Occipital lobe (tissue), 2 donors: ENCODE results near the gene FCHO1. TPM values are rescaled to one million over a fixed set of nuclear protein-coding genes. Genes with fewer than 3 reads are reported as not detected.

Experiments
- DNase-seq: peaks from one replicate; lab custom pipeline; 2025; lab: John Stamatoyannopoulos, UW
- total RNA-seq: library from RNA; depleted of rRNA; stranded (reverse); fragments of >200 nt; gene quantifications from one replicate; pipeline ENCODE4 v1.2.3, GENCODE V29; 2014

The FCHO1 gene
- total RNA-seq, 1 donor from 2014 or later: 24.6 TPM

- DNase-seq: no peak
Observed at GRCh38 chr19:17733127-17733526, 18.1 kb upstream of the FCHO1 start.

- no peak for DNase-seq
Observed at GRCh38 chr19:17734146-17734545, 17.1 kb upstream of the FCHO1 start.

- DNase-seq: no peak
Observed at GRCh38 chr19:17735410-17735809, 15.9 kb upstream of the FCHO1 start.

GRCh38 chr19:17737690-17738153 is 13.6 kb upstream of the FCHO1 start:
- DNase-seq: no peak

- no peak for DNase-seq
Observed at GRCh38 chr19:17739121-17739875, 12.0 kb upstream of the FCHO1 start.

- DNase-seq: no peak
Observed at GRCh38 chr19:17741456-17741855, 9.8 kb upstream of the FCHO1 start.

DNA sequence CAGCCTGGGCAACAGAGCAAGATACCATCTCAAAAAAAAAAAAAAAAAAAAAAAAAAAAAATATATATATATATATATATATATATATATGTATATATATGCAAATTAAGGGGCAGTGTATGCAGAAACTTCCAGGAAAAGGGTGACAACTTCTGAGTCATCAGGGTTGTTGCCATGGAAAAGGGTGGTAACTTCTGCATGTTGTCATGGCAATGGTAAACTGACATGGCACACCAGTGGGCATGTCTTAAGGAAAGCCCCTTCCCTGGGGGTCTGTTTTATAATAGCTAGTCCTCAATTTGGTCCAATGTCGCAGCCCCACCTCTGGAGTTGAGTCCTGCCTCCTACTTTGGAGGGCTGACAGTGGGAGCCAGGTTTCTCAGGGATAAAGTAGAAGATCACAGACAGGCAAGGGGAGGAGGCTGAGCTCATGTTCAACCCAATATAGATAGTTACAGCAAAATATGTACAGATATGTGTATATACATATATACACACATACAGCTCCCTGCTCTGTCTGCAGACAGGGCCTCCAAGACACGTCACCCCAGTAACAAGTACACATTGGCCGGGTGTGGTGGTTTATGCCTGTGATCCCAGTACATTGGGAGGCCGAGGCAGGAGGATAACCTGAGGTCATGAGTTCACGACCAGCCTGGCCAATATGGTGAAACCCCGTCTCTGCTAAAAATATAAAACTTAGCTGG is 7.2 kb upstream of the FCHO1 start:
- no peak for DNase-seq

- DNase-seq: peak; percentile 92
Observed at GRCh38 chr19:17747205-17748098, 3.8 kb upstream of the FCHO1 start.

DNA sequence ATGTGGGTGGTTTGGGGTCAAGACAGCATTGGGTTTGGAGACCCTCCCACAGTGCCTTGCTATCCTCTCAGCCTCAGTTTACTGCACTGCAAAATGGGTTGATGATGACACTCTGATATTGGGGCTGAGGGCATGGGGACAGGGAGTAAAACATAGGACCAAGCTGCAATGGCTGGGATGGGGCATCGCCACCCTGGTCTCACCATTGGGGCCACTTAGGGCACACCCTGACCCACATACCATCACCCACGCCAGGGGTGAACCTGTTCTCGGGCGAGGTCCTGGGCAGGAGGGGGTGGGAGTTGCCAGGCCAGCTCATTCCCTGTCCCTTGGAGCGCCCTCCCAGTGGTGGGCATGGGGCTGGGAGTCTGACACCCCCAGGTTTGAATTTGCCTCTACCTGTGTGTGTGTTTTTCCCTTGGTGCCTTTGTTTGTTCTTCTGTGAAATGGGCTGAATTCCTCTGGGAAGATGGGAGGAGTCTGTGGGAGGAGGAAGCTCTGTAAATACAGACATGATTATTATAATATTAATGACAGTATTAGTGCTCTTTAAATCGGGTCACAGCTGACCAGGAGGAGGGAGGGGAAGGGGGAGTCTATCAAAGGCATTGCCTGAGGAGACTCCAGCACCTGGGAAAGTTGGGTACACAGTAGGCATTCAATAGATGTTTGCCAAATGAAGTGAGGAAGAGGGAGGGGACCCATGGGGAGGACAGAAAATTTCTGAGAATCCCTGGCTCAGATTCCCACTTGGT is 2.2 kb upstream of the FCHO1 start:
- DNase-seq: no peak

- no peak for DNase-seq
Observed at GRCh38 chr19:17749912-17750317, 1.4 kb upstream of the FCHO1 start.

DNA sequence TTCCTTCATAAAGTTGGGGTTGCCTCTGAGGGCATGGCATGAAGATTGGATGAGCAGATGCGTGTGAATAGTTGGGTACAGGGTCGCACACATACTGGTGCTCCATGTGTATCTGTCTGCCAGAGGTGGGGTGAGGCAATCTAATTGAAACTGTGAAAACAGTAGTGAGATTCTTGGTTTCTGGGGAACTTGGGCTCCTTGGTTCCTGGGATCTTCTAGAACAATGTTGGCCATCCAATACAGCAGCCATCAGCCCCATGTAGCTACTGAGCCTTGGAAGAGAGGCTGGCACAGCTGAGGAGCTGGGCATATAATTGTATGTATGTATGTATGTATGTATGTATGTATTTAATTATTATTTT is 616 bp downstream of the FCHO1 start:
- DNase-seq: no peak

- no peak for DNase-seq
Observed at GRCh38 chr19:17752865-17753639, 1.8 kb downstream of the FCHO1 start.

DNA sequence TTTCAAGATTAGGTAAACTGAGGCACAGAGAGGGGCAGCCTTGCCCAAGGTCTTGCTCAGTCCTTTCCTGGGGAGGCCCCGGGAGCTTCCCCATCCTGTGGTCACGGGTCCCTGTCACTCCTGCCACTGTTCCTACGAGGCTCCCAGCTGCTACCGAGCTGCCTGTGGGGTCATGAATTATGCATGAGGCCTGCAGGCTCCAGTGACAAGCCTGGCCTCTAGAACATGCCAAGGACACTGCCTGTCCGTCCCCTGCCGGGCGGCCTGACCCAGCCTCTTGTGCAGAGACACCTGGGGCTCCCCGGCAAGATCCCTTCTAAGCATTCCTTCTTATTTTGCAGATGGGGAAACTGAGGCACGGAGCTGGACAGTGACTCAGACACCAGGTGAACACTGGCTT is 2.7 kb downstream of the FCHO1 start:
- DNase-seq: peak; percentile 74

GRCh38 chr19:17754634-17755442 is 3.6 kb downstream of the FCHO1 start:
- DNase-seq: no peak

DNA sequence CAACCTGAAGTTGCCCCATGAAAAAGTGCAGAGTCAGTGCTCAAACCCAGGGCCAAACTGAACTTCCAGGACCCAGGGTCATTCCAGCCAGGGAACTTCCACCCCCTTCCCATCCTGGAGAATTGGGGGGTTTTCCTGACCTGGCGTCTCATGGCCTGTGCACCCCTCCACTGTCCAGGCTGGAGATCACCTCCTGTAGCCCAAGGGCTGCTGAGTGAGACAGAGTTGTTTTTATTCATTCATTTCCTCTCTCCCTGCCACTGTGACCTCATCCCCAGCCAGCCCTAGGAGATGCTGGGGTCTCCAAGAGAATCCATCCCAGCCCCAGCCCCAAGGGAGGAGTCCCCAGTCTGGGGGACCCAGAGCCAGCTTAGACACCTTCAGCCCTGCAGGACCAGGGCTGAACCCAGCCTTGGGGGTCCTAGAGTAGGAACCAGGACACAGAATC is 4.2 kb downstream of the FCHO1 start:
- DNase-seq: no peak

- peak; percentile 65 for DNase-seq
Observed at GRCh38 chr19:17755977-17756670, 4.8 kb downstream of the FCHO1 start.

DNA sequence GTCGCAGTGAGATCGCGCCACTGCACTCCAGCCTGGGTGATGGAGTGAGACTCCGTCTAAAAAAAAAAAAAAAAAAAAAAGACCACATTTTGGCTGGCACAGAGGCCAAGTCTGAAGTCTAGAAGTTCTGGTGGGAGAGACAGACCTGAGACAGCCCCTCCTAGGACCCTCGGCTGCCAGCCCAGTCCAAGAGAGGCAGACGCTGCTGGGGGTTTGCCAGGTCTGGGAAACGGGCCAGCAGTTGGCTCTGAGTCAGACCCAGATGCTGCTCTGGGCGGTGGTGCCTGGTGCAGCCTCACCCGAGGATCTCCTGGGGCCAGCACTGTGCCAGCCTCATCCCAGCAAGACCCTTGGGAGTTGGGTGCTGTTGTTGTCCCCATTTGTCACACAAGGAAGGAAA is 5.8 kb downstream of the FCHO1 start:
- peak; percentile 82 for DNase-seq

- DNase-seq: no peak
Observed at GRCh38 chr19:17758515-17758914, 7.2 kb downstream of the FCHO1 start.

- DNase-seq: no peak
Observed at GRCh38 chr19:17761148-17761547, 9.9 kb downstream of the FCHO1 start.
